ENCODE data around the gene NHSL1. TPM values are rescaled to one million over a fixed set of nuclear protein-coding genes. Genes with fewer than 3 reads are reported as not detected.

The NHSL1 gene
- total and polyA plus RNA-seq, 2 of the 8 experiments (the other 6 are each of a cell fraction or from before 2014, with no cell fraction given): 7.2 to 32.4 TPM

DNA sequence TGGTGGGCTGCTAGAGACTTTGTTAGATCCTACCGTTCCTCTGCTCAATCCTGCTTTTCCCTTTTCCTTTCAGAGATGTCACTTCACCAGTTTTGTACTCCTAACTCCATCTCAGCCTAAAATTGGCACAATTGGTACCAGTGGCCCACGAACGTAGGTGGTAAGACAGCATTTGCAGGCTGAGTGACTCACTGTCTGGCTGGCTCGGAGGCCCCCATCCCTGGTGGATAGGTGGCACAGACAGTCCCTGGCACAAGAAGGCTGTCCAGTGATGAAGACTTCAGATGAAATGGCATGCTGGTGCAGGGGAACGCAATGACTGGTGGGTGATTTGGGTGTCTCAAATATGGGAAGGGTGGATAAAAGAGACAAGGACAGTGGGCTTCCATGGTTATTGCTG lies 84.2 kb downstream of the NHSL1 start:
- no peak overlapping the region for H3K9ac ChIP-seq (replicated peaks in 1 of 4; ENCODE audit: extremely low read depth in 1 of 4, low read depth in 3 of 4, low read length in 3 of 4)
- H3K18ac ChIP-seq (ENCODE audit: extremely low read depth, low read length): no peak overlapping the region
- H3K79me1 ChIP-seq (ENCODE audit: low read depth, low read length): no peaks in the 10 kb centered on the region
- no peak overlapping the region for H2BK15ac ChIP-seq (ENCODE audit: low read length)
- POLR2A ChIA-PET (ENCODE audit: partially characterized antibody): interaction anchor here (2.3 kb wide), 1 partner anchor 10 kb away, joined by 12 read pairs; the partner anchor contains the start of gene HEBP2
- no peak overlapping the region for H4K8ac ChIP-seq (ENCODE audit: extremely low read depth, insufficient read depth, low read length)
- CTCF ChIA-PET (ENCODE audit: partially characterized antibody): interaction anchor here (0.9 to 1.6 kb wide), 4 partner anchors 10 to 299 kb away, joined by 3 to 4 read pairs (median 3); no protein-coding TSS in a partner anchor
- H3K79me2 ChIP-seq (ENCODE audit: control insufficient read depth in 1 of 2, insufficient read depth in 2 of 2, low read length in 2 of 2): no peaks in the 10 kb centered on the region
- H2BK120ac ChIP-seq (replicated peaks; ENCODE audit: low read depth, low read length): no peak overlapping the region
- no peak overlapping the region for H2BK12ac ChIP-seq (ENCODE audit: low read depth, low read length)
- H3K9me3 ChIP-seq (ENCODE audit: insufficient read depth in 2 of 2, low read depth in 1 of 2, low read length in 1 of 2): no peaks in the 10 kb centered on the region
- H3K56ac ChIP-seq (replicated peaks; ENCODE audit: insufficient read length, low read depth, low read length): no peak overlapping the region
- no peak overlapping the region for H4K91ac ChIP-seq (replicated peaks; ENCODE audit: insufficient read length, low read length)
- no peak overlapping the region for H4K5ac ChIP-seq (ENCODE audit: insufficient read length, low read depth, low read length)
- 95% methylated on average over 5 of the region's 5 CpGs; no CpG with 5 or more reads in 1 of the 2 experiments for WGBS, 2 experiments (ENCODE audit: extremely low coverage in 1 of 2, insufficient coverage in 1 of 2, insufficient read length in 1 of 2, insufficient replicate concordance in 2 of 2, low coverage in 1 of 2, low lambda C conversion rate in 2 of 2, missing lambda C conversion rate in 1 of 2)
- DNase-seq (ENCODE audit: low read depth in 1 of 2, low spot score in 2 of 2) (no peak), FAIRE-seq (no peak)
- H4K20me1 ChIP-seq (replicated peaks in 1 of 2; ENCODE audit: control insufficient read depth in 1 of 2, insufficient read depth in 2 of 2, low read length in 2 of 2): no peaks in the 10 kb centered on the region
- H3K4me2 ChIP-seq (ENCODE audit: insufficient read depth in 1 of 2, low read depth in 2 of 2, low read length in 2 of 2): no peak overlapping the region
- no peaks in the 10 kb centered on the region for H3K23me2 ChIP-seq (ENCODE audit: low read depth, low read length)
- no peak overlapping the region for H3K14ac ChIP-seq (ENCODE audit: insufficient read length)
- no peak overlapping the region for H3K4me3 ChIP-seq (ENCODE audit: extremely low read depth in 1 of 4, insufficient read depth in 2 of 4, low read depth in 3 of 4, low read length in 4 of 4)
- H3K27ac ChIP-seq (ENCODE audit: low read depth, low read length): no peak overlapping the region
- H3K27me3 ChIP-seq (replicated peaks in 1 of 4; ENCODE audit: control insufficient read depth in 3 of 4, extremely low read depth in 1 of 4, insufficient read depth in 3 of 4, low read length in 3 of 4): no peaks in the 10 kb centered on the region
- H2AK5ac ChIP-seq (ENCODE audit: low read depth, low read length): no peak overlapping the region
- no peak overlapping the region for H2AFZ ChIP-seq (ENCODE audit: low read length)
- H3K4ac ChIP-seq (replicated peaks; ENCODE audit: insufficient read length, low read depth, low read length): no peak overlapping the region
- no peak overlapping the region for H2BK5ac ChIP-seq (ENCODE audit: low read depth, low read length)
- H2BK20ac ChIP-seq (ENCODE audit: low read length): no peak overlapping the region
- H3K4me1 ChIP-seq (replicated peaks in 1 of 4; ENCODE audit: control insufficient read depth in 3 of 4, insufficient read depth in 4 of 4, low read length in 3 of 4): no peaks in the 10 kb centered on the region
- H3K36me3 ChIP-seq (ENCODE audit: control insufficient read depth in 2 of 4, insufficient read depth in 4 of 4, low read length in 3 of 4): peaks cover 7 to 21% (median 15%) of the 10 kb centered on the region in 4 experiments; a peak in 7 of 8 replicates
- no peak overlapping the region for H3K23ac ChIP-seq (ENCODE audit: insufficient read length)
- TF ChIP-seq SP1 (IDR thresholded peaks at IDR 0.05; ENCODE audit: low read depth, low read length) (no peak), SIX5 (IDR thresholded peaks at IDR 0.05; ENCODE audit: low read depth, low read length) (no peak), CHD1 (IDR thresholded peaks at IDR 0.05; ENCODE audit: low read depth, low read length) (no peak), ZNF274 (IDR thresholded peaks at IDR 0.05; ENCODE audit: borderline replicate concordance, extremely low read depth, low read length) (no peak), SIRT6 (IDR thresholded peaks at IDR 0.05; ENCODE audit: low read length) (no peak), NRF1 (IDR thresholded peaks at IDR 0.05; ENCODE audit: low read depth, low read length) (no peak), BRCA1 (IDR thresholded peaks at IDR 0.05; ENCODE audit: low read depth, low read length) (no peak), SP4 (IDR thresholded peaks at IDR 0.05; ENCODE audit: low read length) (no peak), GABPA (IDR thresholded peaks at IDR 0.05; ENCODE audit: borderline replicate concordance, insufficient read depth, low read length) (no peak), FOSL1 (IDR thresholded peaks at IDR 0.05; ENCODE audit: insufficient read depth, low read depth, low read length) (no peak), SIN3A (conservative IDR thresholded peaks at IDR 0.05 in 1 of 2, IDR thresholded peaks at IDR 0.05 in 1 of 2; ENCODE audit: low read depth in 1 of 2, low read length in 2 of 2) (no peak), NANOG (IDR thresholded peaks at IDR 0.05; ENCODE audit: insufficient read depth, low read depth, low read length, poor library complexity, severe bottlenecking) (no peak), CBX5 (IDR thresholded peaks at IDR 0.05; ENCODE audit: low read depth, low read length) (no peak), BACH1 (IDR thresholded peaks at IDR 0.05; ENCODE audit: low read length) (no peak)
- TF ChIP-seq, protein P1, sequence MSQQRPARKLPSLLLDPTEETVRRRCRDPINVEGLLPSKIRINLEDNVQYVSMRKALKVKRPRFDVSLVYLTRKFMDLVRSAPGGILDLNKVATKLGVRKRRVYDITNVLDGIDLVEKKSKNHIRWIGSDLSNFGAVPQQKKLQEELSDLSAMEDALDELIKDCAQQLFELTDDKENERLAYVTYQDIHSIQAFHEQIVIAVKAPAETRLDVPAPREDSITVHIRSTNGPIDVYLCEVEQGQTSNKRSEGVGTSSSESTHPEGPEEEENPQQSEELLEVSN (IDR thresholded peaks at IDR 0.05): no peak
